Measurements from ENCODE around the gene TRIM58. TPM values are rescaled to one million over a fixed set of nuclear protein-coding genes. Genes with fewer than 3 reads are reported as not detected.

Gene TRIM58
- total and polyA plus RNA-seq, 2 of the 4 experiments (the other 2 are of a cell fraction), result 0.54 to 0.91 TPM

- DNase-seq (no peak), ATAC-seq (ENCODE audit: low read depth) (no peak)
- Histone ChIP-seq H3K27me3 (ENCODE audit: control insufficient read depth, insufficient read depth, low read length) (no peaks in the 10 kb centered on the region), H3K18ac (ENCODE audit: low read depth, low read length) (no peak overlapping the region), H4K5ac (ENCODE audit: low read depth, low read length) (no peak overlapping the region), H3K9ac (ENCODE audit: low read depth, low read length) (no peak overlapping the region), H2BK5ac (ENCODE audit: low read depth, low read length, poor library complexity, severe bottlenecking) (no peak overlapping the region), H3K4me2 (ENCODE audit: low read depth, low read length) (no peak overlapping the region), H2AK5ac (ENCODE audit: low read depth, low read length) (no peak overlapping the region), H3K4me3 (ENCODE audit: insufficient read depth, low read depth, low read length) (no peak overlapping the region), H2BK120ac (ENCODE audit: low read depth, low read length) (no peak overlapping the region), H3K4me1 (ENCODE audit: control insufficient read depth, insufficient read depth, low read length) (no peaks in the 10 kb centered on the region), H3K23ac (ENCODE audit: low read depth, low read length) (no peak overlapping the region), H3K27ac (ENCODE audit: insufficient read depth, low read length) (no peak overlapping the region), H3K9me1 (ENCODE audit: insufficient read depth, low read length) (no peaks in the 10 kb centered on the region), H3K4ac (ENCODE audit: low read depth, low read length) (no peak overlapping the region), H3K14ac (replicated peaks; ENCODE audit: low read depth, low read length) (no peak overlapping the region), H4K20me1 (ENCODE audit: insufficient read depth, low read length) (no peaks in the 10 kb centered on the region), H2BK20ac (ENCODE audit: low read depth, low read length) (no peak overlapping the region), H3K79me1 (ENCODE audit: low read depth in 1 of 2, low read length in 2 of 2) (no peaks in the 10 kb centered on the region), H2AFZ (replicated peaks; ENCODE audit: low read length, poor library complexity) (no peak overlapping the region), H2AK9ac (replicated peaks; ENCODE audit: low read depth, low read length, poor library complexity) (no peak overlapping the region), H2BK15ac (ENCODE audit: low read depth, low read length) (no peak overlapping the region), H4K8ac (ENCODE audit: low read depth in 2 of 2, low read length in 2 of 2) (no peak overlapping the region), H4K91ac (ENCODE audit: insufficient read depth, low read depth, low read length) (no peak overlapping the region), H3K36me3 (ENCODE audit: control insufficient read depth, insufficient read depth, low read length) (no peaks in the 10 kb centered on the region), H3K9me3 (ENCODE audit: control insufficient read depth, insufficient read depth, low read length) (peaks cover 16% of the 10 kb centered on the region; the same call in 1 of the 2 replicates), H3K56ac (ENCODE audit: extremely low read depth, insufficient read depth, low read length) (no peak overlapping the region)
- POLR2A ChIA-PET (ENCODE audit: unreplicated experiment), result no interaction called here
- CTCF ChIA-PET, result no interaction called here
- BruUV-seq (replicated peaks), result no TSS peak
- no CpG with 5 or more reads among the region's 7 CpGs for WGBS, 2 experiments (ENCODE audit: extremely low coverage in 2 of 2, insufficient read length in 1 of 2)
- dilution Hi-C loops (cut with HindIII; ENCODE audit: low sequenced_read_pairs, unreplicated experiment), result no loop called here
- intact Hi-C loops (cut with micrococcal nuclease), result no loop called here
- in situ Hi-C loops (cut with MboI; ENCODE audit: low sequenced_read_pairs), result no loop called here
- TF ChIP-seq NFE2L2 (IDR thresholded peaks at IDR 0.05; ENCODE audit: low read depth, low read length) (no peak), RAD21 (IDR thresholded peaks at IDR 0.05; ENCODE audit: low read length) (no peak), RCOR1 (IDR thresholded peaks at IDR 0.05; ENCODE audit: insufficient replicate concordance, low read length) (no peak), CEBPB (IDR thresholded peaks at IDR 0.05; ENCODE audit: low read depth, low read length) (no peak)
Measured at GRCh38 chr1:247848346-247848745, 8.6 kb upstream of the TRIM58 start.

Measured in IMR-90 (cell line).